Neutrophil (primary cell): ENCODE measurements around the gene PPIE.

ENCODE experiments used
- H3K27ac ChIP-seq: fragments of 200-600 bp; sonication (generic); 2 replicates; pipeline ENCODE4 v1.5.1; 2016; ENCODE audit warnings: mild to moderate bottlenecking, moderate library complexity
- H3K27me3 ChIP-seq: fragments of 200-600 bp; sonication (generic); 2 replicates; pipeline ENCODE4 v1.6.0; 2016; ENCODE audit warnings: mild to moderate bottlenecking
- H3K36me3 ChIP-seq: fragments of 200-600 bp; sonication (generic); 2 replicates; pipeline ENCODE4 v1.5.1; 2017
- H3K4me1 ChIP-seq, 2 experiments: fragments of 200-600 bp in 1 of 2; sonication (generic) in 1 of 2; 1 replicate in 1 of 2; 2 replicates in 1 of 2; pipeline versions ENCODE4 v1.5.1 to v1.6.1; 2013 to 2016; ENCODE audit warnings: low read depth in 1 of 2, low read length in 1 of 2, mild to moderate bottlenecking in 1 of 2, moderate library complexity in 1 of 2; ENCODE audit not compliant: control insufficient read depth in 1 of 2, insufficient read depth in 1 of 2
- H3K4me3 ChIP-seq, 2 experiments: fragments of 200-600 bp in 1 of 2; sonication (generic) in 1 of 2; 1 replicate in 1 of 2; 2 replicates in 1 of 2; pipeline ENCODE4 v1.5.1; 2013 to 2016; ENCODE audit warnings: low read depth in 1 of 2, low read length in 1 of 2, mild to moderate bottlenecking in 1 of 2, moderate library complexity in 1 of 2
- H3K9me3 ChIP-seq: fragments of 200-600 bp; sonication (generic); 2 replicates; pipeline ENCODE4 v1.5.1; 2016
- CTCF ChIP-seq: fragments of 200-600 bp; sonication (generic); IDR thresholded peaks from 2 replicates; pipeline ENCODE4 v1.5.1; 2016; ENCODE audit warnings: antibody characterized with exemption

The PPIE gene

GRCh38 chr1:39737546-39738169 lies 1.0 kb upstream of the PPIE start:
- no peak for TF ChIP-seq CTCF
- Histone ChIP-seq H3K36me3 (peaks cover 21% of the 10 kb centered on the region), H3K9me3 (no peaks in the 10 kb centered on the region), H3K4me1 (peaks cover 6 to 10% of the 10 kb centered on the region in 2 experiments), H3K27ac (no peak overlapping the region), H3K27me3 (peaks cover 33% of the 10 kb centered on the region), H3K4me3 (no peak overlapping the region)

- Histone ChIP-seq H3K27ac (no peak overlapping the region), H3K4me3 (no peak overlapping the region), H3K27me3 (no peaks in the 10 kb centered on the region), H3K9me3 (no peaks in the 10 kb centered on the region), H3K4me1 (no peaks in the 10 kb centered on the region), H3K36me3 (peaks cover 88% of the 10 kb centered on the region)
- no peak for TF ChIP-seq CTCF
Measured at GRCh38 chr1:39745016-39745670, 6.5 kb downstream of the PPIE start.

GRCh38 chr1:39751595-39751994 lies 12.9 kb downstream of the PPIE start:
- H3K36me3 ChIP-seq: peaks cover 93% of the 10 kb centered on the region
- no peak for TF ChIP-seq CTCF

GRCh38 chr1:39752703-39753102 lies 14.0 kb downstream of the PPIE start:
- H3K9me3 ChIP-seq: no peaks in the 10 kb centered on the region
- no peak for TF ChIP-seq CTCF
- H3K4me3 ChIP-seq: no peak overlapping the region
- no peaks in the 10 kb centered on the region for H3K27me3 ChIP-seq
- no peak overlapping the region for H3K27ac ChIP-seq
- H3K36me3 ChIP-seq: peaks cover 98% of the 10 kb centered on the region
- H3K4me1 ChIP-seq: no peaks in the 10 kb centered on the region

More at GRCh38 chr1:39751595-39751994, 12.9 kb downstream of the PPIE start:
- Histone ChIP-seq H3K4me3 (no peak overlapping the region), H3K4me1 (no peaks in the 10 kb centered on the region), H3K27ac (no peak overlapping the region), H3K27me3 (no peaks in the 10 kb centered on the region), H3K9me3 (no peaks in the 10 kb centered on the region)

- no peak overlapping the region for H3K27ac ChIP-seq
- no peak overlapping the region for H3K4me3 ChIP-seq
- H3K4me1 ChIP-seq: no peaks in the 10 kb centered on the region
- H3K9me3 ChIP-seq: no peaks in the 10 kb centered on the region
- H3K27me3 ChIP-seq: no peaks in the 10 kb centered on the region
- peaks cover 99% of the 10 kb centered on the region for H3K36me3 ChIP-seq
- no peak for TF ChIP-seq CTCF
Measured at GRCh38 chr1:39753132-39754025, 14.7 kb downstream of the PPIE start.
